GM19438 (cell line): ENCODE data around the gene TRIM25.
A peak's percentile ranks its signal among the peaks of the same experiment; 100 is the strongest.

Source experiments
- ATAC-seq: cut with Tn5 transposase; IDR thresholded peaks from one replicate; pipeline ENCODE4 v1.9.1; 2021; ENCODE audit warnings: low read depth; ENCODE audit not compliant: unreplicated experiment

TRIM25 gene

DNA sequence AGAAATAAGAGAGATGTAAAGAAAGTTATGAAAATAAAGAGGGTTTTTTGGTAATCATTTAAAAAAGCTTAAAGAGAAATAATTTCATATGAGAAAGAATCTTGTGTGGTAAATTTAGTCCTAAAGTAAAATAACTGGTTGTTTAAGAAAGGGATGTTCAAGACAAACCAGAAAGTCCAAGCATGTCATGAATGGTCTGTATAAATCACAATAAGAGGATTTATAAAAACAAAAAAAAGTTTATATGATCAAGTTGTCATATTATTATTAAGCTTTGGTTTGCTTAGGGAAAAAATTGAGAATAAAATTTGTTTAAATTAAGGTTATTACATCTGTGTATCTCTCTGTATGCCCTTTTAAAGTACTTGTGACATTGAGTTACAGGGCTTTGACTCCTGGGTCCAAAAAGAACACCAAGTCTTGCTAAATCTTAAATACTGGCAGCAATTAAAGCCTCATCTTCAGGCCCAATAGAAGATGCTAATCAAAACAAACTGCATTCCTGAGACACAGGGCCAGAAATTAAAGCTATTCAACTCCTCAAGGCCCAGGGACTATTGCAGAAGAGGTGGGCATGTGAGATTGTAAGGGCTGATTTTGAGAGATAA is 15.6 kb upstream of the TRIM25 start:
- ATAC-seq, result no peak

GRCh38 chr17:56928586-56928985 is 14.7 kb upstream of the TRIM25 start:
- no peak for ATAC-seq

- ATAC-seq, result no peak
Observed at GRCh38 chr17:56926704-56927103, 12.9 kb upstream of the TRIM25 start.

GRCh38 chr17:56926270-56926669 is 12.4 kb upstream of the TRIM25 start:
- ATAC-seq, result no peak

DNA sequence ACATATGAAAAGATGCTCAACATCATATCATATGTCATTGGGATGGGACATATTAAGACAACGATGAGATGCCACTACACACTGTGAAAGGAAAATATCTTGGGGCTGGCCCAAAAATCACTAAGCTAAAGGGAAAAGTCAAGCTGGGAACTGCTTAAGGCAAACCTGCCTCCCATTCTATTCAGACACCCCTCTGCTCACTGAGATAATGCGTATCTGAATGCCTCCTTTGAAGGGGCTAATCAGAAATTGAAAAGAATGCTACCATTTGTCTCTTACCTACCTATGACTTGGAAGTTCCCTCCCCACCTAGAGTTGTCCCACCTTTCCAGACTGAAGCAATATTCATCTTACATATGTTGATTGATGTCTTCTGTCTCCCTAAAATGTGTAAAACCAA is 11.2 kb upstream of the TRIM25 start:
- no peak for ATAC-seq

- no peak for ATAC-seq
Observed at GRCh38 chr17:56919717-56920116, 5.9 kb upstream of the TRIM25 start.

- ATAC-seq, result no peak
Observed at GRCh38 chr17:56918916-56919315, 5.1 kb upstream of the TRIM25 start.

GRCh38 chr17:56917559-56918296 is 3.9 kb upstream of the TRIM25 start:
- ATAC-seq, result no peak

DNA sequence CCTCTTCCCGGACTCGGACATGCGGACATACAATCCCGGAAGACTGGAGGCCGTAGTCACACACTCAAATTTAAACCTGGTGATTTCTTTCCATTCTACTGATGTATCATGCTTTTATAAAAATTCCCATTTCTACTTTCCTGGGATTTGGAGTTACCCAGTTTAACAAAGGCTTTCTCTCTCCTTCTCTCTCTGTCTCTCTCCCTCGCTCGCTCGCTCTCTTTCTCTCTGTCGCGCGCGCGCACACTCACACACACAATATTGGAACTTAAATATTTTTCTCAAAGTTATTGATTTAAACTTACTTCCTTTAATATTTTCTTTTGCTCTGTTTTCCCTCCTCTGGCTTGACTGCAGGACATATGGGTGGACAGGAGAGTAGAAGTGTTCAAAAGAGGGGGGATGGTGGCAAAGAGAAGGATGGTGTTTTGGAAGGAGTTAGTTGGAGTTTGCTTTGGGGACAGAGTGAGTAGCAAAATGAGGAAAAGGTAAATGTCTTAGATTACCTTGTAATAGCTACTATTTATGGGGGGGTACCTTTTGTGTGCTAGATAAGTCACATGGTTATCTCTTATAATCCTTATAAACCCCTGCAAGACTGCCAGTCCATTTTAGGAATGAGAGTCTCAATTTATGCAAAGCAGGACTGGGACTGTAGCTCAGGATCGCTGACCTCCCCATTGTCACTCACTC is 878 bp upstream of the TRIM25 start:
- ATAC-seq, result no peak

GRCh38 chr17:56913353-56913866 is 439 bp downstream of the TRIM25 start:
- peak; percentile 33 for ATAC-seq

GRCh38 chr17:56913000-56913311 is 893 bp downstream of the TRIM25 start:
- ATAC-seq, result no peak

GRCh38 chr17:56912105-56912999 is 1.5 kb downstream of the TRIM25 start:
- no peak for ATAC-seq

DNA sequence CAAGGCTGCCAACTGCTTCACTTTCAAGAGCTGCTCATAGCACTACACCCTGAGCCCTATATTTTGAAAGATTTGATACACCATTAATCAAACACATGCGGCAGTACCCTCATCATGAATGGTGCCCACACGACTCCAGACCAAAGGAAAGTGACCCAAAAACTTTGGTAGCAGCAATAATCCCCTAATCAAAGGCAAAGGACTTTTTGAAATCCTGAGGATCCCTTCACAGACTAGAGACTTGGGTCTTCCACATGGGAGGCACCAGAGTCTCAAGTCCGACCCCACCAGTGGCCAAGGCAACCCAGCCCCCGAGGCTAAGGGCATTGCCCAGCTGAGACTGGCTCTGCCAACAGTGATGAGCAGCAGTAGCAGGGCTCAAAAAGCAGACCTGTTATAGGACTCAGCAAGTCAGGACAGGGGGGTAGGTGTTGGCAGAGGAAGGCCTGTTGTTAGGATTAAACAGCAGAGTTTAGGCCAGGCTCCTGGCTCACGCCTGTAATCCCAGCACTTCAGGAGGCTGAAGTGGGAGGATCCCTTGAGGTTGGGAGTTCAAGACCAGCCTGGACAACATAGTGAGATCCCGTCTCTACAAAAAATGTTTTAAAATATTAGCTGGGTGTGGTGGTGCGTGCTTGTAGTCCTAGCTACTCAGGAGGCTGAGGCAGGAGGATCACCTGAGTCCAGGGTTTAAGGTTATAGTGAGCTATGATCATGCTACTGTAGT is 3.2 kb downstream of the TRIM25 start:
- ATAC-seq, result no peak

GRCh38 chr17:56909742-56910508 is 3.9 kb downstream of the TRIM25 start:
- ATAC-seq, result no peak

- ATAC-seq, result peak; percentile 79
Observed at GRCh38 chr17:56908001-56908542, 5.8 kb downstream of the TRIM25 start.

DNA sequence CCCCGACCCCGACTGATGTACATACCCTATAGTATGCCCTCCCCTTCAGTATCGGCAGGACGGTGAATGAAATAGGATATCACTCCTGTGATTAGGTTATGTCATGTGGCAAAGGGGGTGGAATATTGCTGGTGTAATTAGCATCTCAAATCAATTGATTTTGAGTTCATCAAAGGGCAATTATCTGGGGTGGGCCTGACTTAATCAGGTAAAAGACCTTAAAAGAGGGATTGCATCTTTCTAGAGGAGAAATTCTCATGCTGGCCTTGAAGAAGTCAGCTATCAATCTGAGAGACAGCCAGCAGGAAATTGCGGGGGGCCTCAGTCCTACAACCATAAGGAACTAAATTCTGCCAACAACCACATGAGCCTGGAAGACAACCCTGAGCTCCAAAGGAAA is 10.3 kb downstream of the TRIM25 start:
- no peak for ATAC-seq

- ATAC-seq, result no peak
Observed at GRCh38 chr17:56902348-56902747, 11.5 kb downstream of the TRIM25 start.

DNA sequence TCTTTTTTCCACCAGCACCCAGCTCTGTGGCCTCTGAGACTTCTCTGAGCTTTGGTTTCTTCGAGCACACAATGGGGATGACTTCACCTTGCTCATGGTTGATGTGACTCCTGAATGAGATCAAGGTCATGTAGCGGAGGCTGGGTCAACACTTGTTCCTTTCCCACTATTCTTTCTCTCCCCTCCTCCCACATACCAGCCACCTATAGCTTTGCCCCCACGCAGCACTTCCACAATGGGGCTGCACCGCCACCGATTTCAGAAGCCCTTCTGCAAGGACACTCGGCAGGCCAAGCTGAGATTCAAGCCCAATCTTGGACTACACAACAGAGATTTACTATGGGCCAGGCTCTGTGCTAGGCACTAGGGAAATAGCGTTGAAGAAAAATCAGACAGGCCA is 14.4 kb downstream of the TRIM25 start:
- no peak for ATAC-seq

- no peak for ATAC-seq
Observed at GRCh38 chr17:56898874-56899273, 15.0 kb downstream of the TRIM25 start.
